IgD-negative memory B cell (primary cell): ENCODE data around the gene TRIM5. TPM values are rescaled to one million over a fixed set of nuclear protein-coding genes. Genes with fewer than 3 reads are reported as not detected.
"Not testable (repeated sequence)": the region's sequence is repeated elsewhere in the genome, so short reads cannot be mapped to it uniquely, and the experiment has no call there.

Experiments used
- H3K27ac Mint-ChIP-seq, 3 donors: one replicate each; pipeline ENCODE4 v1.8.0; 2020 to 2022; ENCODE audit warnings: mild to moderate bottlenecking in 3 of 3, mixed read lengths in 3 of 3, moderate library complexity in 1 of 3
- H3K27me3 Mint-ChIP-seq: one replicate; pipeline ENCODE4 v1.8.0; 2021; ENCODE audit warnings: mixed read lengths
- H3K36me3 Mint-ChIP-seq: one replicate; pipeline ENCODE4 v1.8.0; 2020; ENCODE audit warnings: mild to moderate bottlenecking, mixed read lengths
- H3K4me1 Mint-ChIP-seq, 3 donors: one replicate each; pipeline ENCODE4 v1.8.0; 2020 to 2022; ENCODE audit warnings: mixed read lengths in 3 of 3, mild to moderate bottlenecking in 1 of 3
- H3K4me3 Mint-ChIP-seq, 4 donors: one replicate each; pipeline ENCODE4 v1.8.0; 2020 to 2022; ENCODE audit warnings: mild to moderate bottlenecking in 4 of 4, mixed read lengths in 4 of 4, moderate library complexity in 3 of 4
- H3K9me3 Mint-ChIP-seq, 3 donors: one replicate each; pipeline ENCODE4 v1.8.0; 2020 to 2021; ENCODE audit warnings: mixed read lengths in 3 of 3, mild to moderate bottlenecking in 1 of 3
- polyA plus RNA-seq: library from polyadenylated mRNA; unstranded; fragments of 300-500 nt; fragmentation: Illumina TruSeq; gene quantifications from one replicate; pipeline ENCODE4 v1.2.3, GENCODE V29; 2021

Gene TRIM5
- polyA plus RNA-seq, 1 donor from 2014 or later, result 4.5 TPM

GRCh38 chr11:5671831-5672230 lies 13.0 kb downstream of the TRIM5 start:
- Mint-ChIP-seq H3K27ac (no peak overlapping the region), H3K27me3 (no peaks in the 10 kb centered on the region), H3K4me3 (no peak overlapping the region)

GRCh38 chr11:5666402-5666793 lies 18.5 kb downstream of the TRIM5 start:
- Mint-ChIP-seq H3K36me3 (peaks cover 2% of the 10 kb centered on the region), H3K27ac (no peak overlapping the region), H3K4me3 (no peak overlapping the region), H3K4me1 (no peaks in the 10 kb centered on the region), H3K9me3 (no peaks in the 10 kb centered on the region), H3K27me3 (no peaks in the 10 kb centered on the region)

More at GRCh38 chr11:5671831-5672230, 13.0 kb downstream of the TRIM5 start:
- H3K4me1 Mint-ChIP-seq, result peaks cover 0 to 5% (median 3%) of the 10 kb centered on the region in 3 donors
- H3K36me3 Mint-ChIP-seq, result peaks cover 3% of the 10 kb centered on the region
- H3K9me3 Mint-ChIP-seq, result no peaks in the 10 kb centered on the region

- Mint-ChIP-seq H3K4me3 (no peak overlapping the region), H3K4me1 (no peaks in the 10 kb centered on the region), H3K9me3 (no peaks in the 10 kb centered on the region), H3K27ac (no peak overlapping the region), H3K36me3 (peaks cover 2% of the 10 kb centered on the region), H3K27me3 (no peaks in the 10 kb centered on the region)
Observed at GRCh38 chr11:5665746-5666401, 19.0 kb downstream of the TRIM5 start.

- Mint-ChIP-seq H3K36me3 (peaks cover 2% of the 10 kb centered on the region), H3K4me1 (no peaks in the 10 kb centered on the region), H3K4me3 (no peak overlapping the region), H3K27me3 (no peaks in the 10 kb centered on the region), H3K27ac (no peak overlapping the region), H3K9me3 (no peaks in the 10 kb centered on the region)
Observed at GRCh38 chr11:5665051-5665570, 19.8 kb downstream of the TRIM5 start.

GRCh38 chr11:5663511-5663910 lies 21.4 kb downstream of the TRIM5 start:
- Mint-ChIP-seq H3K36me3 (no peaks in the 10 kb centered on the region), H3K27ac (no peak overlapping the region), H3K4me1 (no peaks in the 10 kb centered on the region), H3K9me3 (no peaks in the 10 kb centered on the region), H3K4me3 (no peak overlapping the region), H3K27me3 (no peaks in the 10 kb centered on the region)

- Mint-ChIP-seq H3K4me3 (no peak overlapping the region), H3K36me3 (peaks cover 10% of the 10 kb centered on the region), H3K4me1 (no peaks in the 10 kb centered on the region), H3K27ac (peak overlapping the region in 1 of 3 donors; percentile 2), H3K27me3 (no peaks in the 10 kb centered on the region), H3K9me3 (peaks cover 0 to 4% (median 0%) of the 10 kb centered on the region in 3 donors)
Observed at GRCh38 chr11:5658318-5658717, 26.6 kb downstream of the TRIM5 start.

GRCh38 chr11:5656956-5657355 lies 27.9 kb downstream of the TRIM5 start:
- not testable (repeated sequence) for H3K9me3 Mint-ChIP-seq, H3K27me3 Mint-ChIP-seq, H3K4me1 Mint-ChIP-seq, H3K4me3 Mint-ChIP-seq
- peak overlapping the region in 1 of 3 donors; percentile 23 for H3K27ac Mint-ChIP-seq
- H3K36me3 Mint-ChIP-seq, result peaks cover 11% of the 10 kb centered on the region

GRCh38 chr11:5655474-5655873 lies 29.4 kb downstream of the TRIM5 start:
- peaks cover 0 to 5% (median 0%) of the 10 kb centered on the region in 3 donors for H3K9me3 Mint-ChIP-seq
- no peak overlapping the region for H3K27ac Mint-ChIP-seq
- H3K36me3 Mint-ChIP-seq, result peaks cover 11% of the 10 kb centered on the region
- no peak overlapping the region for H3K4me3 Mint-ChIP-seq
- H3K27me3 Mint-ChIP-seq, result no peaks in the 10 kb centered on the region
- H3K4me1 Mint-ChIP-seq, result no peaks in the 10 kb centered on the region

- H3K9me3 Mint-ChIP-seq, result no peaks in the 10 kb centered on the region
- peaks cover 14% of the 10 kb centered on the region for H3K36me3 Mint-ChIP-seq
- no peaks in the 10 kb centered on the region for H3K4me1 Mint-ChIP-seq
- no peak overlapping the region for H3K27ac Mint-ChIP-seq
- no peaks in the 10 kb centered on the region for H3K27me3 Mint-ChIP-seq
- H3K4me3 Mint-ChIP-seq, result no peak overlapping the region
Observed at GRCh38 chr11:5646139-5646538, 38.7 kb downstream of the TRIM5 start.

GRCh38 chr11:5643585-5643984 lies 41.3 kb downstream of the TRIM5 start:
- peaks cover 0 to under 1% (median 0%) of the 10 kb centered on the region in 3 donors for H3K4me1 Mint-ChIP-seq
- H3K27ac Mint-ChIP-seq, result no peak overlapping the region
- no peaks in the 10 kb centered on the region for H3K27me3 Mint-ChIP-seq
- H3K36me3 Mint-ChIP-seq, result peaks cover 23% of the 10 kb centered on the region
- no peak overlapping the region for H3K4me3 Mint-ChIP-seq
- H3K9me3 Mint-ChIP-seq, result no peaks in the 10 kb centered on the region

- Mint-ChIP-seq H3K27me3 (no peaks in the 10 kb centered on the region), H3K36me3 (peaks cover 31% of the 10 kb centered on the region), H3K9me3 (no peaks in the 10 kb centered on the region), H3K4me1 (peaks cover 0 to 1% (median 0%) of the 10 kb centered on the region in 3 donors), H3K27ac (no peak overlapping the region), H3K4me3 (no peak overlapping the region)
Observed at GRCh38 chr11:5639953-5640352, 44.9 kb downstream of the TRIM5 start.

GRCh38 chr11:5631969-5632635 lies 52.8 kb downstream of the TRIM5 start:
- Mint-ChIP-seq H3K27ac (peak overlapping the region; percentile 44 to 87 (median 78)), H3K4me3 (peak overlapping the region; percentile 28 to 90 (median 74)), H3K4me1 (peaks cover 32 to 42% (median 35%) of the 10 kb centered on the region in 3 donors), H3K27me3 (no peaks in the 10 kb centered on the region), H3K9me3 (no peaks in the 10 kb centered on the region), H3K36me3 (peaks cover 15% of the 10 kb centered on the region)

GRCh38 chr11:5631417-5631816 lies 53.5 kb downstream of the TRIM5 start:
- Mint-ChIP-seq H3K27me3 (no peaks in the 10 kb centered on the region), H3K4me1 (peaks cover 36 to 42% (median 40%) of the 10 kb centered on the region in 3 donors), H3K27ac (peak overlapping the region; percentile 44 to 87 (median 59)), H3K4me3 (peak overlapping the region in 2 of 4 donors; percentile 28 to 87), H3K9me3 (no peaks in the 10 kb centered on the region), H3K36me3 (peaks cover 16% of the 10 kb centered on the region)

GRCh38 chr11:5626196-5626595 lies 58.7 kb downstream of the TRIM5 start:
- H3K9me3 Mint-ChIP-seq, result no peaks in the 10 kb centered on the region
- peaks cover 31 to 53% (median 31%) of the 10 kb centered on the region in 3 donors for H3K4me1 Mint-ChIP-seq
- peaks cover 16% of the 10 kb centered on the region for H3K36me3 Mint-ChIP-seq

GRCh38 chr11:5625281-5625680 lies 59.6 kb downstream of the TRIM5 start:
- peak overlapping the region; percentile 18 to 96 (median 95) for H3K27ac Mint-ChIP-seq
- H3K9me3 Mint-ChIP-seq, result no peaks in the 10 kb centered on the region
- H3K4me1 Mint-ChIP-seq, result peaks cover 21 to 50% (median 23%) of the 10 kb centered on the region in 3 donors
- H3K36me3 Mint-ChIP-seq, result peaks cover 18% of the 10 kb centered on the region
- peak overlapping the region; percentile 75 to 96 (median 95) for H3K4me3 Mint-ChIP-seq
- H3K27me3 Mint-ChIP-seq, result no peaks in the 10 kb centered on the region

More at GRCh38 chr11:5626196-5626595, 58.7 kb downstream of the TRIM5 start:
- no peaks in the 10 kb centered on the region for H3K27me3 Mint-ChIP-seq
- peak overlapping the region; percentile 75 to 96 (median 95) for H3K4me3 Mint-ChIP-seq
- peak overlapping the region in 1 of 3 donors; percentile 18 for H3K27ac Mint-ChIP-seq
